Measurements from ENCODE around the gene ITGA8. TPM values are rescaled to one million over a fixed set of nuclear protein-coding genes. Genes with fewer than 3 reads are reported as not detected.

The ITGA8 gene
- polyA plus RNA-seq, 3 donors = not detected

DNA sequence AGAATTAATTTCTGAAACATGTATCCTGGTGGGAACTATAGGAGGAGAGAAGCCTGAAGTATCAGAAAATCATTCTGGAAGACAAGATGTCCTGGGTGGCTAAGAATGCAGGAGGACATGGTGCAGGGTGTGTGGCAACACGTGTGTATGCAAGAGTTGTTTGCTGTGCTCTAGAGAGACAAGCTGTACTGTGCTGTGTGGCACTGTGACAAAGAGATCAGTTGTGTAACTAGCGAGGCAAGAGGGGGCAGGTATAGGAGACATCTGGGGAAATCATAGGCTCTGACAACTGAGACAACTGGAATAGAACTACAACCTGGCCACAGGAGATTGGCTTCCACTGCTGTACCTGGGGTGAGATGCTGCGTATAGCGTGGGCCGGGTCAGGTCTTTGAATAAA, 9.3 kb downstream of the ITGA8 start:
- TF ChIP-seq, protein P1, sequence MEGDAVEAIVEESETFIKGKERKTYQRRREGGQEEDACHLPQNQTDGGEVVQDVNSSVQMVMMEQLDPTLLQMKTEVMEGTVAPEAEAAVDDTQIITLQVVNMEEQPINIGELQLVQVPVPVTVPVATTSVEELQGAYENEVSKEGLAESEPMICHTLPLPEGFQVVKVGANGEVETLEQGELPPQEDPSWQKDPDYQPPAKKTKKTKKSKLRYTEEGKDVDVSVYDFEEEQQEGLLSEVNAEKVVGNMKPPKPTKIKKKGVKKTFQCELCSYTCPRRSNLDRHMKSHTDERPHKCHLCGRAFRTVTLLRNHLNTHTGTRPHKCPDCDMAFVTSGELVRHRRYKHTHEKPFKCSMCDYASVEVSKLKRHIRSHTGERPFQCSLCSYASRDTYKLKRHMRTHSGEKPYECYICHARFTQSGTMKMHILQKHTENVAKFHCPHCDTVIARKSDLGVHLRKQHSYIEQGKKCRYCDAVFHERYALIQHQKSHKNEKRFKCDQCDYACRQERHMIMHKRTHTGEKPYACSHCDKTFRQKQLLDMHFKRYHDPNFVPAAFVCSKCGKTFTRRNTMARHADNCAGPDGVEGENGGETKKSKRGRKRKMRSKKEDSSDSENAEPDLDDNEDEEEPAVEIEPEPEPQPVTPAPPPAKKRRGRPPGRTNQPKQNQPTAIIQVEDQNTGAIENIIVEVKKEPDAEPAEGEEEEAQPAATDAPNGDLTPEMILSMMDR (IDR thresholded peaks at IDR 0.05) = no peak
- Histone ChIP-seq H3K27me3 (ENCODE audit: control insufficient read depth in 2 of 2, insufficient read depth in 2 of 2, low read length in 2 of 2) (no peaks in the 10 kb centered on the region), H3K9me3 (replicated peaks in 1 of 2; ENCODE audit: control insufficient read depth in 1 of 2, insufficient read depth in 1 of 2, low read length in 2 of 2) (no peaks in the 10 kb centered on the region), H4K20me1 (ENCODE audit: insufficient read depth, low read length) (no peaks in the 10 kb centered on the region), H3K36me3 (replicated peaks in 1 of 2; ENCODE audit: control insufficient read depth in 1 of 2, insufficient read depth in 2 of 2, low read length in 2 of 2) (no peaks in the 10 kb centered on the region), H3K27ac (ENCODE audit: low read depth in 1 of 2, low read length in 2 of 2) (no peak overlapping the region), H3K4me1 (ENCODE audit: control insufficient read depth in 1 of 2, insufficient read depth in 2 of 2, low read length in 2 of 2) (no peaks in the 10 kb centered on the region), H2AFZ (ENCODE audit: insufficient read depth, low read depth, low read length, poor library complexity, severe bottlenecking) (no peak overlapping the region), H3K9ac (ENCODE audit: insufficient read depth, low read length, poor library complexity, severe bottlenecking) (no peak overlapping the region), H3K4me2 (replicated peaks; ENCODE audit: extremely low read depth, low read length, poor library complexity, severe bottlenecking) (no peak overlapping the region), H3K4me3 (replicated peaks in 1 of 3; ENCODE audit: low read depth in 2 of 3, low read length in 3 of 3) (no peak overlapping the region), H3K79me2 (ENCODE audit: insufficient read depth, low read length) (no peaks in the 10 kb centered on the region)
- WGBS (ENCODE audit: insufficient coverage) = 94% methylated on average over 4 of the region's 5 CpGs
- DNase-seq = no peak
- Mint-ChIP-seq H3K4me3 (peak overlapping the region in 1 of 2 donors; percentile 4), H3K27ac (no peak overlapping the region), H3K36me3 (no peaks in the 10 kb centered on the region), H3K4me1 (no peaks in the 10 kb centered on the region), H3K27me3 (ENCODE audit: low read depth in 3 of 3) (peaks cover 3 to 12% (median 8%) of the 10 kb centered on the region in 3 donors), H3K9me3 (no peaks in the 10 kb centered on the region)
- intact Hi-C loops (cut with micrococcal nuclease) = no loop called here

DNA sequence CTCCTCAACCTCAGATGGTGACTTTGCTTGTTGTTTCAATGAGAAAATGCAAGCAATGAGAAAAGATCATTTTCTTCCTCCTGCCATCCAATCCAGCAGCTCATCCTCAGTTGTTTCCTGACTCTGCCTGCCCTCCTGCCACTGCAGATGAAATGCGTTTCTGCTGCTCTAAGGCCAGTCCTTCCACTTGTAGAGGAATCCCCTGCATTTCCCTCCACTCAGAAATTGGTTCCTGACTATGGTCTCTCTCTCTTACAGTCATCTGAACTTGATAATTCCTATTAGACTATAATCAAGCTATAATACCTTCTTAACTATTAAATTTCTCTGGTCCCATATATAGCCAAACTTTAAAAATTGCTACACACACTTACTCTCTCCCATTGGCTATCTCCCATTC, 14.4 kb downstream of the ITGA8 start:
- Mint-ChIP-seq H3K36me3 (no peaks in the 10 kb centered on the region), H3K4me3 (no peak overlapping the region), H3K4me1 (no peaks in the 10 kb centered on the region), H3K27me3 (ENCODE audit: low read depth in 3 of 3) (peaks cover 2 to 5% (median 3%) of the 10 kb centered on the region in 3 donors), H3K9me3 (no peaks in the 10 kb centered on the region), H3K27ac (no peak overlapping the region)
- TF ChIP-seq, protein P1 (IDR thresholded peaks at IDR 0.05) = no peak
- H3K4me1 ChIP-seq (ENCODE audit: control insufficient read depth in 1 of 2, insufficient read depth in 2 of 2, low read length in 2 of 2) = no peaks in the 10 kb centered on the region
- no peak overlapping the region for H3K27ac ChIP-seq (ENCODE audit: low read depth in 1 of 2, low read length in 2 of 2)
- no peak overlapping the region for H3K4me3 ChIP-seq (replicated peaks in 1 of 3; ENCODE audit: low read depth in 2 of 3, low read length in 3 of 3)
- no peak overlapping the region for H3K4me2 ChIP-seq (replicated peaks; ENCODE audit: extremely low read depth, low read length, poor library complexity, severe bottlenecking)
- H3K79me2 ChIP-seq (ENCODE audit: insufficient read depth, low read length) = no peaks in the 10 kb centered on the region
- H3K36me3 ChIP-seq (replicated peaks in 1 of 2; ENCODE audit: control insufficient read depth in 1 of 2, insufficient read depth in 2 of 2, low read length in 2 of 2) = no peaks in the 10 kb centered on the region
- H2AFZ ChIP-seq (ENCODE audit: insufficient read depth, low read depth, low read length, poor library complexity, severe bottlenecking) = no peak overlapping the region
- 92% methylated on average over 1 of the region's 1 CpG for WGBS (ENCODE audit: insufficient coverage)
- no peak overlapping the region for H3K9ac ChIP-seq (ENCODE audit: insufficient read depth, low read length, poor library complexity, severe bottlenecking)
- no peak for DNase-seq
- intact Hi-C loops (cut with micrococcal nuclease) = no loop called here
- H3K9me3 ChIP-seq (replicated peaks in 1 of 2; ENCODE audit: control insufficient read depth in 1 of 2, insufficient read depth in 1 of 2, low read length in 2 of 2) = no peaks in the 10 kb centered on the region
- H3K27me3 ChIP-seq (ENCODE audit: control insufficient read depth in 2 of 2, insufficient read depth in 2 of 2, low read length in 2 of 2) = no peaks in the 10 kb centered on the region
- no peaks in the 10 kb centered on the region for H4K20me1 ChIP-seq (ENCODE audit: insufficient read depth, low read length)
